Vagina (tissue), 2 donors: ENCODE measurements around the gene EYA4.

Experiments used
- POLR2A ChIP-seq, 2 donors: fragments of 450-650 bp; IDR thresholded peaks; one replicate each; pipeline ENCODE4 v1.6.1; 2017; ENCODE audit warnings: antibody characterized with exemption in 2 of 2, mild to moderate bottlenecking in 2 of 2, moderate library complexity in 2 of 2
- POLR2AphosphoS5 ChIP-seq, 2 donors: sonication (generic); formaldehyde crosslinking; IDR thresholded peaks; one replicate each; pipeline ENCODE4 v1.9.0; 2017; ENCODE audit warnings: antibody characterized with exemption in 2 of 2, mild to moderate bottlenecking in 2 of 2, low read depth in 1 of 2; ENCODE audit not compliant: insufficient read depth in 1 of 2
- TF ChIP-seq, protein P1 (sequence below), 3 experiments: fragments of 450-650 bp in 2 of 3; fragments of 200-600 bp in 1 of 3; sonication (generic) in 1 of 3; IDR thresholded peaks; one replicate each; pipeline ENCODE4 v1.5.1; 2017 to 2019; ENCODE audit warnings: antibody characterized with exemption in 3 of 3, mild to moderate bottlenecking in 2 of 3, moderate library complexity in 2 of 3

DNA sequence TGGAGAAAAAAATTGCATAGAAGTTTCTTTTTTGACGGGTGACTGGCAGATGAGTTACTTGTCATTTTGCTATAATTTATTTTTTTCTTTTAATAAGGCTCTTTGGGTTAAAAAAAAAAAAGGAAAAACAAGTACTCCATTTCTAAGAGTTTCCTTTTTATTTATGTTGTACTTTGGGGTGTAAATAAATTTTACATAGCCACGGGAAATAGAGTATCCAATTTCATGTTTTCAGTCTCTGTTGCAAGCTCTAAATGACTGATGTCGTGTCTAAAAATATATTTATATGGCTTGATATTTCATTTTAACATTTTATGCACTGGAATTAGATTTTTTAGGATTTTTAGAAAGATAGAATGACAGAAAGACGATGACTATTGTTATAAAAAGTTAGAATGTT, 3.4 kb downstream of the EYA4 start:
- TF ChIP-seq, protein P1, sequence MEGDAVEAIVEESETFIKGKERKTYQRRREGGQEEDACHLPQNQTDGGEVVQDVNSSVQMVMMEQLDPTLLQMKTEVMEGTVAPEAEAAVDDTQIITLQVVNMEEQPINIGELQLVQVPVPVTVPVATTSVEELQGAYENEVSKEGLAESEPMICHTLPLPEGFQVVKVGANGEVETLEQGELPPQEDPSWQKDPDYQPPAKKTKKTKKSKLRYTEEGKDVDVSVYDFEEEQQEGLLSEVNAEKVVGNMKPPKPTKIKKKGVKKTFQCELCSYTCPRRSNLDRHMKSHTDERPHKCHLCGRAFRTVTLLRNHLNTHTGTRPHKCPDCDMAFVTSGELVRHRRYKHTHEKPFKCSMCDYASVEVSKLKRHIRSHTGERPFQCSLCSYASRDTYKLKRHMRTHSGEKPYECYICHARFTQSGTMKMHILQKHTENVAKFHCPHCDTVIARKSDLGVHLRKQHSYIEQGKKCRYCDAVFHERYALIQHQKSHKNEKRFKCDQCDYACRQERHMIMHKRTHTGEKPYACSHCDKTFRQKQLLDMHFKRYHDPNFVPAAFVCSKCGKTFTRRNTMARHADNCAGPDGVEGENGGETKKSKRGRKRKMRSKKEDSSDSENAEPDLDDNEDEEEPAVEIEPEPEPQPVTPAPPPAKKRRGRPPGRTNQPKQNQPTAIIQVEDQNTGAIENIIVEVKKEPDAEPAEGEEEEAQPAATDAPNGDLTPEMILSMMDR (IDR thresholded peaks at IDR 0.05), result no peak
- no peak for TF ChIP-seq POLR2A (IDR thresholded peaks at IDR 0.05)
- TF ChIP-seq POLR2AphosphoS5 (IDR thresholded peaks at IDR 0.05; ENCODE audit: insufficient read depth in 1 of 2, low read depth in 1 of 2), result no peak
